ENCODE data around the gene DOK4.
"Not testable (repeated sequence)": the region's sequence is repeated elsewhere in the genome, so short reads cannot be mapped to it uniquely, and the experiment has no call there.

Gene DOK4

GRCh38 chr16:57502048-57502775 is 15.9 kb upstream of the DOK4 start:
- no peak for DNase-seq (ENCODE audit: low read depth)

DNA sequence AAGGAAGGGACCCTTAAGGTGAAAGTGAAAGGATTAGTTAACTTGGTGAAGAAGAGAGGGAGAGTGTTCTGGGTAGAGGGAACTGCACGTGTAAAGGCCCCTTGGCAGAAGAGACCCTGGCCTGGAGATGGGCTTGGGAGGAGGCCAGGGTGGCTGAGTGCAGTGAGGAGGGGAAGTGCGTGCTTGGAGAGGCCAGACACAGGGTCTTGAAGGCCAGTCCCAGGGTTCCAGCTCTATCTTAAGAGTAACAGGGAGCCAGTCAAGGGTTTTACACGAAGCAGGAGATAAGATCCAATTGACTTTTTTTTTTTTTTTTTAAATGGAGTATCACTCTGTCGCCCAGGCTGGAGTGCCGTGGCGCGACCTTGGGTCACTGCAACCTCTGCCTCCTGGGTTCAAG is 15.2 kb upstream of the DOK4 start:
- DNase-seq (ENCODE audit: low read depth): no peak

- no peak for DNase-seq (ENCODE audit: low read depth)
These were observed 14.4 kb upstream of the DOK4 start for GRCh38 chr16:57500578-57501111.

- DNase-seq (ENCODE audit: low read depth): not testable (repeated sequence)
These were observed 13.6 kb upstream of the DOK4 start for GRCh38 chr16:57499941-57500340.

DNA sequence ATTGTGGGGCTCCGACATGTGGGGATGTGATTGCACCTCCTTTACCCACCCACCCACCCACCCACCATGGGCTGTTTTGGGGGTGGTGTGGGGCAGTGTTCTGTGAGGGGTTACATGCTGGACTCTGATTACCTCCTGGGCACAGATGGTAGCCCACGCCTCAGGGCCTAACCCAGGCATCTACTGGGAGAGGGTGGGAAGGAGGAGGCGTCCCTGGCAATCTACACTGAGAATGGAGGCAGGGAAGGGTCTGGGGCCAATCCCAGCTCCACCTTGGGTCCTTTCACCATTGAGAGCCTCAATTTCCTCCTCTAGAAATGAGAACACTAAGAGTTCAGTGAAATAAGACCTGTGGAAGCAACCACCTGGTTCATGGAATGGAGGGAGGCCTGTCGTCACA is 11.7 kb upstream of the DOK4 start:
- DNase-seq (ENCODE audit: low read depth): no peak

DNA sequence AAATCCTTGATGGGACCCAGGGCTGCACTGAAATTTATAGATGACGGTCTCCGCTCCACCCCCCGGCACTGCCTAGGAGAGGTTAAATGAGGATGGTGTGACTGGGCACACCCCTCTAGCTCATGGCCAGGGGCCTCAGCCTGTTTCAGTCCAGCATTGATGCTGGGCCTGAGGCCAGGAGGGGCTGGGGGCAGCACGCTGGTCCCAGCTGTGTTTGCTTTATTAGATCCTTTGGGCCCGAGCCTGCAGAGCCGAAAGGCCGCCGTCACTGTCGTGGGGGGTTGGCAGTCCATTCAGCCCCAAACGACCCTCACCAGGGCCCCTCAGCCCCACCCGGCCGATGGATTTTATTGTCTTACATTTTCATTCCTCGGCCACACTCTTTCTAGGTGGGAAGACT is 10.8 kb upstream of the DOK4 start:
- DNase-seq (ENCODE audit: low read depth): no peak

- DNase-seq (ENCODE audit: low read depth): no peak
These were observed 7.5 kb upstream of the DOK4 start for GRCh38 chr16:57493767-57494166.

GRCh38 chr16:57489229-57489628 is 2.9 kb upstream of the DOK4 start:
- DNase-seq (ENCODE audit: low read depth): no peak

DNA sequence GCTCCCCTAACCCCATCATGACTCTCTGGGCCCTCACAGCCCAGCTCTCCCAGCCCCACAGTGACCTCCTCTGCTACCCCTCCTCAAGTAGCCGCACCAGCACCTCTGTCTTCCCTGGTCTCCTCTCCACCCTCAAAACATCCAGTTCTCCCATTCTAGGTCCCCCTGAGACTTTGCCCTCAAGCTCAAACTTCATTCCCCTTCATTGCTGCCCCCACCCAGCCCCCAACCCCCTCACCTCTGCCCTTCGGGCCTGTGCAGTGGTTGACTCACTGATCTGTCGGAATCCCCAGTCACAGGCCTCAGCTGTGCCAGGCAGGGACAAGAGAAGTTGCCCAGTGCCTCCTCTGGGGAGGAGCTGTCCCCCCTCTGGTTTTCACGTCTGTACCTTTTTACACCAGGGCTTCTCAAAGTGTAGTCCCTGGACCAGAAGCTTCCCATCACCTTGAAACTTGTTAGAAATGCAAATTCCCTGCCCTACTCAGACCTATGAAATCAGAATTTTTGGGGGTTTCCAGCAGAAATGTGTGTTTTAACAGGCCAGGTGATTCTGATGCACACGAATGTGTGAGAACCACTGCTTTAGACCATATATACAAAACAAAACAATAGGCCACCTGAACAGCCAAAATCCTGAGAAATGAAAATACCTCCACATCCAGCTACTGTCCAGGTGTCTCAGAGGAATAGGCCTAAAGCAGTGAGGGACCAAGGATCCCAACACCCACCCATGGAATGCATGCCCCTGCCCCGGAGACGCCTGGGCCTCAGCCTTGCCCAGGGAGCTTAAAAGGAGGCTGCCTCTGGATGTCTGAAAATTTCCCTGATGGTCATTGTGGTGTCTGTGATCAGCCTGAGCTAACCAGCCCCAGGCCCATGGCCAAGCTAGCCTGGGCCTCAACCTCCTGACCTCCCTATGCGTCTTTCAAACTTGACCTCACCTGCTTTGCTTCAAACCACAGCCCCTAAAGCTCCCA is 853 bp upstream of the DOK4 start:
- DNase-seq (ENCODE audit: low read depth): no peak

DNA sequence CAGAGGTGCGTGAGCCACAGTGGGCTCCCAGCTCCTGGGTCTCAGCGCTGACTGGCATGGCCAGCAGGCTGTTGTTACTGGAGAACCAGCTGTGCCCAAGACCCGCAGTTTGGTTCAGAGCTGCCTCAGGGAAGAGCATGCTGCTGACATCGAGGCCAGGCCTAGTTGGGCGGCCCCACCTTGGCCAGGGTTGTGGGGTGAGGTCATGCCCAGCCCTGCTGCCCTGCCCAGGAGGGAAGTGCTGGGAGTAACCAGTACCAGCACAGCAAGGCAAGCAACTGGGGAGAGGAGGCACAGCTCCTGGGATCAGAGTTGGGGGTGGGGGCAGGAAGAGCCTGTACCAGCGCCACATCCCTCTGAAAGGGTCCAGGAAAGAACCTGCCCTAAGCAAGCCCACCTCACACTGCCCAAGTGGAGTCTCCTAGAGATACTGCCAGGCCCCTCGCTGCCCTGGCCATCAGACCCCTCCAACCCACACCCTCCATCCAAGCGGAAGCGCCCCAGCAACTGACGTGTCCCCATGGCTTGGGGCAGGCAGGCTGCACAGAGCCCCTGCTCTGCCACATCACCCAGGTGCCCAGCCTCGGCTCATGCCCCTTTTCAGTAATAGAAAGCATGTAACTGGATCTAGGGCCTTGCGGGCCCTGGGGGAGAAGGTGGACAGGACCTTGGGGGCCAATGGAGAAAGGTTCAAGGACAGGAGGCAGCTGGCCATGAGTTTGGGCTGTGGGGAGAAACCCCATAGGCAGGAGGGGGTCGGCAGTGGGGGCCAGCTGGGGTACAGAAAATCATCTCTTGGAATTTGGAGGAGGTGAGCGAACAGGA is 990 bp downstream of the DOK4 start:
- DNase-seq (ENCODE audit: low read depth): no peak

DNA sequence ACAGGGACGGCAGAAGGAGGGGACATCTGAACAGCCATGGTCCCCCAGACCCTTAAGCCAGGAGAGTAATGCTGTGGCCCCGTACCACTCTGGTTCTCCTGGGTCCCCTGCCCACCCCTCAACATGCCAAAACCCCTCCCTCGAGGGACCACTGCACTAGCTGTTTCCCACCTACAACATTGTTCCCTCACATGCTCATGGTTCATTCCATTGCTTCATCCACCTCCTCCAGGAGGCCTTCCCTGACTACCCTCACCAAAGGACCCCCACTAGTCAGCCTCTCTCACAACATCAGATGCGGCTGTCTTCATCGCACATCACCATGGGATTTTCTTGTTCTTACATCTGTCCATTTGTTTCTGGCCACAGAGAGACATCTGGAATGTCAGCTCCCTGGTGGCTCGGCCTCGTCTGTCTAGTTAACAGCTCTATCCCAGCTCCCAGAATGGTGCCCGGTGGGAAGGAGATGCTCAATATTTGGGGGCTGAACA is 1.7 kb downstream of the DOK4 start:
- DNase-seq (ENCODE audit: low read depth): no peak

- DNase-seq (ENCODE audit: low read depth): no peak
These were observed 2.4 kb downstream of the DOK4 start for GRCh38 chr16:57483725-57484514.

- DNase-seq (ENCODE audit: low read depth): no peak
These were observed 3.3 kb downstream of the DOK4 start for GRCh38 chr16:57482845-57483545.

GRCh38 chr16:57481421-57481820 is 4.9 kb downstream of the DOK4 start:
- no peak for DNase-seq (ENCODE audit: low read depth)

DNA sequence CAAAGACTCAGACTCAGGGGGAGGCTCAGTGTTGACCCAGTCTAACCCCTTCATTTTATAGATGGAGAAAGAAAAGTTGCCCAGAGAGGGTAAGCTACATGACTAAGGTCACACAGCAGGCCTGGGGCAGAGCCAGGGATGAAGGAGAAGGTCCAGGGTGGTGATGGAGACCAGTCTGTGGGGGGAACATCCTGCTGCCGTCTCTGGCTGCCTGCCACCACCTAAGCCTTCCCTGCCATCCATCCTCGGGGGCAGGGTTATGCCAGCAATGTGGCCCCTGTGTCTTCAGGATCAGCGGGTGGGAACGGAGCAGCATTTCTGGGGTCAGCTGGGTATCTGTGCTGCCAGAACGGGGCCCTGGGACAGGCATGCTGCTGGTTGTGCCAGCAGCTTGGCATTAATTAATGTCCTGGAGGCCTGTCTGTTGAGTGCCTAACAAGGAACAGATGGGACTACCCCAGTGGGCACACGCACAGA is 5.5 kb downstream of the DOK4 start:
- no peak for DNase-seq (ENCODE audit: low read depth)

DNA sequence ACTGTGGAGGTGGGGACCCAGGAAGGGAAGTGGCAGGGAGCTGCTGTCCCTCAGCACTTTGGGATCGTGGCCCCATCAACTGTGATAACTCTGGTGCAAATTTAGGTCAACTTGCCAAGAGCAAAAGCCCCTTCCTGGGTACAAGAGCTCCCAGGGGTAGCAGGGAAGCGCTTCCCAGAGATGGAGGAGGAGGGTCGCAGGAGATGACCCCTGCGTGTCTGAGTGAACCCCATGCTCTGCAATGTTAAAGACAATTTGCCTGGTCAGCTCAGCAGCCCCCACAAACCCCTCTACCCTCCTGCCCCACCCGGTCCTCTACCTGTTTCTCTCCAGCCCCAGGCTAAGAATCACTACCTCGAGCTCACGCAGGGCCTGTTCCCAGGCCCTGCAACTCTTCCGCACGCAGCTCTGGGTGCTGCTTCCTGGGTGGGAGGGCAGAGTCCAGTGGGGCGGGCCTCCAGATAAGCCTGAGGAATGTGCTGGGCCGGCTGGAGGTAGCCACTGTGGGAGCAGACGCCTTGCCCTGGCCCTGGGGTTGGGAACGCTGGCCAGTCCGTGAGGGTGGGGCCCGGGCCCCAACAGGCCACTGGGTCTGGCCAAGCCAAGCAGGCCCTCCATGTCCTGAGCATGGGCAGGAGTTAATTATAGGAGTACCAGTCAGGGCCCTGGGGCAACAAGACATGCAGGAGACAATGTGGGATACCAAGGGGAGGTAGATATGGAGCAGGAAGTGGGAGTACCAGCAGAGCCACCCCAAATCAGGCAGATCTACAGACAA is 6.1 kb downstream of the DOK4 start:
- no peak for DNase-seq (ENCODE audit: low read depth)

DNA sequence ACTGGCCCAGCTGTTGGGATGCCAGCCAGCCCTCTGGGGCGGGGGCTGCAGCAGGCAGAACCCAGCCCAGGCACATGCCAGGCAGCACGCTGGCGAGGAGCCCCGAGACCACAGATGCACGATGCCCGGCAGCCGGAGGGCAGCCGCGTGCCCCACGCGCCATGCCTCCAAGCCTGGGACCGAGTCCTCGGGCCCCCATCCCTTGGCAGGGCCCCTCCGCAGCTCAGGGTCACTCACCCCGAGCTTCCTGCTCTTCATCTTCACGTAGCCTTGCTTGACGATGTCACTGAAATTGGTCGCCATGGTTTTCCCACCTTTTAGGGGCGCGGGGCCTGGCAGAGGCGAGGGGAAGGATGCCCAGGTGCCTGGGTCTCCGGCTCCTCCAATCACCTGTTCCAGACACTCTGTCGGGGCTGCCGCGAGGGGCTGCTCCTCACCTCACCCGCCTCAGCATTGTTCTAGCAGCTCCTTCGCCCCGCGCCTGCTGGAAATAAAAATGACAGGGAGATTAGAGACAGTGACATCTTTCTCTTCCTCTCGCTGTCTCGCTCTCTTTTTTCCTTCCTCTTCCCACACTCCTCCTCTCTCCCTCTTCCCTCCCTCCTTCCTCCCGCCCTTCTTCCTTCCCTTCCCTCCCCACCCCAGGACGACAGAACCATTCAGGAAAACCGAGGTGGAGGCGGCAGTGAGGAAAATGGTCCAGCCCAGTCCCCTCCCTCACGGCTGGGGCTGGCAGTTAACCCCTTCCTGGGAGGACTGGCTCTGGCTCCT is 6.9 kb downstream of the DOK4 start:
- DNase-seq (ENCODE audit: low read depth): no peak

GRCh38 chr16:57478396-57479204 is 7.7 kb downstream of the DOK4 start:
- DNase-seq (ENCODE audit: low read depth): no peak
